Cardiac septum (tissue), 1 donor: ENCODE results near the gene DLG5. TPM values are rescaled to one million over a fixed set of nuclear protein-coding genes. Genes with fewer than 3 reads are reported as not detected.

Experiments used
- DNase-seq: peaks from one replicate; pipeline ENCODE4 v3.0.0-alpha.2; 2020; ENCODE audit warnings: low spot score
- intact Hi-C: fragments of 100-400 bp; cut with DNase I; formaldehyde crosslinking; loops from one replicate; pipeline ENCODE4 v1.14.0; 2022
- total RNA-seq: library from RNA; stranded (reverse); fragmentation: NEBNext Ultra II Directional; extraction: Animal tissue kit (Norgen Biotek cat#: 25700); gene quantifications from one replicate; pipeline ENCODE4 v1.2.1, GENCODE V29; 2021
- donor health status: DM: no; HTN: no; CAD: no.

The DLG5 gene
- total RNA-seq, 1 donor from 2014 or later = 19.5 TPM

- intact Hi-C loops = no loop called here
- DNase-seq = no peak
Measured at GRCh38 chr10:77756319-77757232, 170.0 kb downstream of the DLG5 start.

- no peak for DNase-seq
- intact Hi-C loops = no loop called here
Measured at GRCh38 chr10:77746047-77746707, 180.4 kb downstream of the DLG5 start.

- DNase-seq = no peak
- intact Hi-C loops = no loop called here
Measured at GRCh38 chr10:77744245-77744644, 182.3 kb downstream of the DLG5 start.

- DNase-seq = no peak
- intact Hi-C loops = no loop called here
Measured at GRCh38 chr10:77742172-77742571, 184.4 kb downstream of the DLG5 start.

GRCh38 chr10:77741746-77742145, 184.8 kb downstream of the DLG5 start:
- intact Hi-C loops = no loop called here
- no peak for DNase-seq

Other genes starting within 250 kb of the DLG5 start
- 9.9 TPM for gene POLR3A, start 102.8 kb upstream of the DLG5 start, total RNA-seq
- 694 TPM for gene RPS24, start 107.1 kb upstream of the DLG5 start, total RNA-seq